ENCODE measurements around the gene SCAPER. TPM values are rescaled to one million over a fixed set of nuclear protein-coding genes. Genes with fewer than 3 reads are reported as not detected.
"Not testable (repeated sequence)": the region's sequence is repeated elsewhere in the genome, so short reads cannot be mapped to it uniquely, and the experiment has no call there.

The SCAPER gene
- polyA plus RNA-seq, 2 of the 4 experiments (the other 2 are of a cell fraction) = 4.9 to 5.5 TPM

GRCh38 chr15:76901965-76902364, 3.2 kb downstream of the SCAPER start:
- ChIA-PET CTCF (interaction anchor here (0.6 to 1.4 kb wide), 2 partner anchors 642 to 664 kb away, joined by 3 read pairs; no protein-coding TSS in a partner anchor), POLR2A (interaction anchor here (1.5 kb wide), 1 partner anchor 29 kb away, joined by 4 read pairs; the partner anchor contains the start of gene RCN2)
- no peak overlapping the region for H3K4me2 ChIP-seq
- DNase-seq (ENCODE audit: low read depth in 1 of 2, low spot score in 1 of 2) = no peak
- H3K9me3 ChIP-seq = no peaks in the 10 kb centered on the region
- WGBS (ENCODE audit: missing lambda C conversion rate) = 83% methylated on average over 2 of the region's 2 CpGs
- H3K4me1 ChIP-seq = peaks cover 14% of the 10 kb centered on the region; the same call in 2 of the 3 replicates
- no peak for ATAC-seq
- TF ChIP-seq MAZ (IDR thresholded peaks at IDR 0.05; ENCODE audit: borderline replicate concordance, low read depth, low read length) (no peak), KDM1A (IDR thresholded peaks at IDR 0.05; ENCODE audit: low read depth) (0 out of 2 replicates have a peak, but pooled peaks have one; percentile 31), HES2 (IDR thresholded peaks at IDR 0.05) (no peak)
- TF ChIP-seq, protein P1, sequence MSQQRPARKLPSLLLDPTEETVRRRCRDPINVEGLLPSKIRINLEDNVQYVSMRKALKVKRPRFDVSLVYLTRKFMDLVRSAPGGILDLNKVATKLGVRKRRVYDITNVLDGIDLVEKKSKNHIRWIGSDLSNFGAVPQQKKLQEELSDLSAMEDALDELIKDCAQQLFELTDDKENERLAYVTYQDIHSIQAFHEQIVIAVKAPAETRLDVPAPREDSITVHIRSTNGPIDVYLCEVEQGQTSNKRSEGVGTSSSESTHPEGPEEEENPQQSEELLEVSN (IDR thresholded peaks at IDR 0.05; ENCODE audit: borderline replicate concordance, low read depth) = no peak
- FAIRE-seq = no peak
- H3K27ac ChIP-seq = no peak overlapping the region
- no peak overlapping the region for H3K4me3 ChIP-seq

GRCh38 chr15:76899931-76900310, 5.2 kb downstream of the SCAPER start:
- POLR2A ChIA-PET; FAIRE-seq; H3K4me1 ChIP-seq; CTCF ChIA-PET; H3K9me3 ChIP-seq; DNase-seq (ENCODE audit: low read depth in 1 of 2, low spot score in 1 of 2); ATAC-seq; H3K27ac ChIP-seq; H3K4me3 ChIP-seq; H3K4me2 ChIP-seq: not testable (repeated sequence)
- WGBS (ENCODE audit: missing lambda C conversion rate) = 70% methylated on average over 5 of the region's 6 CpGs

DNA sequence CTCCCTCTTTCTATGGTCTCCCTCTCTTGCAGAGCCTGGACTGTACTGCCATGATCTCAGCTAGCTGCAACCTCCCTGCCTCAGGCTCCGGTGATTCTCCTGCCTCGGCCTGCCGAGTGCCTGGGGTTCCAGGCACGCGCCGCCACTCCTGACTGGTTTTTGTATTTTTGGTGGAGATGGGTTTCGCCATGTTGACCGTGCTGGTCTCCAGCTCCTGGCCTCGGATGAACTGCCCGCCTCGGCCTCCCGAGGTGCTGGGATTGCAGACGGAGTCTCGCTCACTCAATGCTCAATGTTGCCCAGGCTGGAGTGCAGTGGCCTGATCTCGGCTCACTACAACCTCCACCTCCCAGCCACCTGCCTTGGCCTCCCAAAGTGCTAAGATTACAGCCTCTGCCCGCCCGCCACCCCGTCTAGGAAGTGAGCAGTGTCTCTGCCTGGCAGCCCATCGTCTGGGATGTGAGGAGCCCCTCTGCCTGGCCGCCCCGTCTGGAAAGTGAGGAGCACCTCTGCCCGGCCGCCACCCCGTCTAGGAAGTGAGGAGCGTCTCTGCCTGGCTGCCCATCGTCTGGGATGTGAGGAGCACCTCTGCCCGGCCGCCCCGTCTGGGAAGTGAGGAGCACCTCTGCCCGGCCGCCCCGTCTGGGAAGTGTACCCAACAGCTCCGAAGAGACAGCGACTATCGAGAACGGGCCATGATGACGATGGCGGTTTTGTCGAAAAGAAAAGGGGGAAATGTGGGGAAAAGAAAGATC, 5.8 kb downstream of the SCAPER start:
- H3K9me3 ChIP-seq; DNase-seq (ENCODE audit: low read depth in 1 of 2, low spot score in 1 of 2); H3K4me1 ChIP-seq; POLR2A ChIA-PET; FAIRE-seq; ATAC-seq; H3K4me3 ChIP-seq; H3K27ac ChIP-seq; H3K4me2 ChIP-seq: not testable (repeated sequence)
- CTCF ChIA-PET = interaction anchor here (1.3 kb wide), 1 partner anchor 32 kb away, joined by 3 read pairs; no protein-coding TSS in a partner anchor
- 94% methylated on average over 28 of the region's 39 CpGs for WGBS (ENCODE audit: missing lambda C conversion rate)

DNA sequence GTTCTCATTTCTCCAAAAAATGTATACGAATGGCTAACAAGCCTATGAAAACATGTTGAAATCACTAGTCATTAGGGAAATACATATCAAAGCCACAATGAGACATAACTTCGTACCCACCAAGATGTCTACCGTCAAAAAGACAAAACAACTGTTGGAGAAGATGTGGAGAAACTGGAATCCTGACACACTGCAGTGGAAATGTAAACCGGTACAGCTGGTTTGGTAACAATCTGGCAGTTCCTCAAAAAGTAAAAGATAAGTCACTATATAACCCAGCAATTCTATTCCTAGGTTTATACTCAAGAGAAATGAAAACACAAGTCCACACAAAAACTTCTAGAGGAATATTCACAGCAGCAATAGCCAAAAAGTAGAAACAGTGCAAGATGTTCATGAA, 7.0 kb downstream of the SCAPER start:
- ATAC-seq (no peak), DNase-seq (ENCODE audit: low read depth in 1 of 2, low spot score in 1 of 2) (no peak), FAIRE-seq (no peak)
- Histone ChIP-seq H3K9me3 (no peaks in the 10 kb centered on the region), H3K4me1 (no peaks in the 10 kb centered on the region), H3K4me3 (no peak overlapping the region), H3K4me2 (no peak overlapping the region), H3K27ac (no peak overlapping the region)
- 91% methylated on average over 4 of the region's 4 CpGs for WGBS (ENCODE audit: missing lambda C conversion rate)
- TF ChIP-seq TFCP2L1 (CRISPR knock-in tag; IDR thresholded peaks at IDR 0.05) = no peak
- no peak for TF ChIP-seq MAZ (IDR thresholded peaks at IDR 0.05; ENCODE audit: borderline replicate concordance, low read depth, low read length)
- TF ChIP-seq, protein P2, sequence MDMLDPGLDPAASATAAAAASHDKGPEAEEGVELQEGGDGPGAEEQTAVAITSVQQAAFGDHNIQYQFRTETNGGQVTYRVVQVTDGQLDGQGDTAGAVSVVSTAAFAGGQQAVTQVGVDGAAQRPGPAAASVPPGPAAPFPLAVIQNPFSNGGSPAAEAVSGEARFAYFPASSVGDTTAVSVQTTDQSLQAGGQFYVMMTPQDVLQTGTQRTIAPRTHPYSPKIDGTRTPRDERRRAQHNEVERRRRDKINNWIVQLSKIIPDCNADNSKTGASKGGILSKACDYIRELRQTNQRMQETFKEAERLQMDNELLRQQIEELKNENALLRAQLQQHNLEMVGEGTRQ (IDR thresholded peaks at IDR 0.05) = no peak
- TF ChIP-seq ZSCAN20 (CRISPR knock-in tag; IDR thresholded peaks at IDR 0.05) = no peak
- no peak for TF ChIP-seq EP300 (IDR thresholded peaks at IDR 0.05)
- TF ChIP-seq, protein P3, sequence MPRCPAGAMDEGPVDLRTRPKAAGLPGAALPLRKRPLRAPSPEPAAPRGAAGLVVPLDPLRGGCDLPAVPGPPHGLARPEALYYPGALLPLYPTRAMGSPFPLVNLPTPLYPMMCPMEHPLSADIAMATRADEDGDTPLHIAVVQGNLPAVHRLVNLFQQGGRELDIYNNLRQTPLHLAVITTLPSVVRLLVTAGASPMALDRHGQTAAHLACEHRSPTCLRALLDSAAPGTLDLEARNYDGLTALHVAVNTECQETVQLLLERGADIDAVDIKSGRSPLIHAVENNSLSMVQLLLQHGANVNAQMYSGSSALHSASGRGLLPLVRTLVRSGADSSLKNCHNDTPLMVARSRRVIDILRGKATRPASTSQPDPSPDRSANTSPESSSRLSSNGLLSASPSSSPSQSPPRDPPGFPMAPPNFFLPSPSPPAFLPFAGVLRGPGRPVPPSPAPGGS (IDR thresholded peaks at IDR 0.05) = no peak
- no peak for TF ChIP-seq HMGXB4 (CRISPR knock-in tag; IDR thresholded peaks at IDR 0.05; ENCODE audit: borderline replicate concordance)
- no peak for TF ChIP-seq POLR2A (IDR thresholded peaks at IDR 0.05; ENCODE audit: low read length)
- TF ChIP-seq FOSB (CRISPR knock-in tag; IDR thresholded peaks at IDR 0.05) = no peak
- CTCF ChIA-PET = no interaction called here
- POLR2A ChIA-PET = no interaction called here

All from A549 (cell line).